ENCODE measurements around the gene DNAH8.

Gene DNAH8

DNA sequence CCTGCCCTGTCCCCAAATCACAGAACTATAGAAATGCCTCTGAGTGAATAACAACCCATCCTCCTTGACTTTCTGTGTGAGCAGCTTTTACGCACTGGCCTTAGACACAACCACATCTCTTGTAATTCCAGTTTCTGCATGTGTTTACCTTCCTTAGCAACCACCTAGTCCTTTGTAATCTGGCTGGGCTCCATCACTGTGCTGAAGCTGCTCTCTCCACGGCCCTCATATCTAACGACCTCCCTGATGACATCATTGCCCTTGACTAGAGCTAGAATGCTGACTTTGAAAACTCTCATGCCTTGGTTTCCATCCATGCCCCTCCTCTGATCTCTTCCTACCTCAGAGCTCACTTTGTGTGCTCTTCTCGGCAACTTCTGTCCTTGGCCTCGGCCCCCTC lies 303.0 kb downstream of the DNAH8 start:
- no peak for DNase-seq (ENCODE audit: low spot score)

DNA sequence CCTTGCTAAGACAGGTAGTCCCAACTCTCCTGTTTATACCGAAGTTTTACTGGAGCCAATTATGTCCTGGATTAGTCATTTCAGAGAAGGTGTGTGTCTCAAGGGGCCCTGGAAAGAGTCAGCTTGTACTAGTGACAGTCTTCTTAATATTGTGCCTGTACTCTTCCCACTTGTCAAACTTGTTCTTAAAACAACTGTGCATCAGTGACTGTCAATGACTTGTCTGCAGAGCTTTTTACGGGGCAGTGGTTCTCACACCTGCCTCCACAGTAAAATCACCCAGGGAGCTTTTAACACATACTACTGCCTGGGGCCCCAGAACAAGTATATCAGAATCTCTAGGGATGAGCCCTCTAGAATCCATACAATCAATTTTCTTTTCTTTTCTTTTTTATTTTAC lies 305.0 kb downstream of the DNAH8 start:
- no peak for DNase-seq (ENCODE audit: low spot score)

DNA sequence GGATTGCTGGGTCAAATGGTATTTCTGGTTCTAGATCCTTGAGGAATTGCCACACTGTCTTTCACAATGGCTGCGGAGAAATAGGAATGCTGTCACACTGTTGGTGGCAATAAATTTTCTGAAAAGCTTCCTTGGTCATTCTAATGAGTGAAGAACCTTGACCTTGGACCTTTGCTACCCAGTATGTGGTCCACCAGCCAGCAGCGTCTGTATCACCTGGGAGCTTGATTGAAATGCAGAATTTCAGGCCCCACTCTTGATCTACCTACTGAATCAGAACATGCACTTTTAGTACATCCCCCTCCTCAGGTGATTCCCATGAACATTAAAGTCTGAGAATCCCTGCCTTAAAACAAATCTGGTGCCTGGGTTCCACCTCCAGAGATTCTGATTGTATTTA lies 305.9 kb downstream of the DNAH8 start:
- no peak for DNase-seq (ENCODE audit: low spot score)

DNA sequence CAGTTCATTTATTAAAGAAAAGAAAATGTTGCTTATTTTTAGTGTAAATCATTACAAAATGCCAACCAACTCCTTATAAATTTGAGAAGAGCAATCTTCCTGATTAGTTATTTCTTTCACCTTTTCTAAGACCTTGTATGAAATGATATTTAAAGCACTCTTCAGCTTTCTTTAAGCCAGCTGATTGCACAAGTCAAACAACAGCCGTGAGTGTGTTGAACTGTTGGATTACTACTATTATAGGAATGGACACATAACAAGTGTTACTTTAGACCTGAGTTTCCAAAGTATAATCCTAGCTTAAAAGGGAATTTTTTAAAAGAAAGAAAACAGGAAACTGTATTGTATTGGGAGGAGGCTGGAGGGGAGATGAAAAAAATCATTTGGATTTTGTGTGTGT lies 306.7 kb downstream of the DNAH8 start:
- DNase-seq (ENCODE audit: low spot score), result no peak

DNA sequence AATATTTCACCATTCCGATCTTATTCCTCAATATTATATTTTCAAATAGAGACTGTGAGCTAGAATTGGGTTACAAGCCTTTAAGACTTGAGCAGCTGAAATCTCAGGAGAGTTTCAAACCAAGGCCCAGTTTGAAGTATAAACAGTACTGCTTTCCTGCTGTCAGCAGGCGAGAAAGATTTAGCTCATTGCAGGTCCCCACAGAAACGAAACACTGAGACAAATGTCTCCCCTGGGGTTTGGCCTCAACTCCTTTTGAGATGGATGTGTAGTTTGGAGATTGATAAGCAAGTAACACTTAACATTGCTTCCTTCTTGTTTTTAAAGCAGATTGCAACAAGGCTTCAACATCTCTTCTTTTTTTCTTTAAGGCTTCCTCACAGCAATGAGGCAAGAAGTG lies 311.1 kb downstream of the DNAH8 start:
- no peak for DNase-seq (ENCODE audit: low spot score)

DNA sequence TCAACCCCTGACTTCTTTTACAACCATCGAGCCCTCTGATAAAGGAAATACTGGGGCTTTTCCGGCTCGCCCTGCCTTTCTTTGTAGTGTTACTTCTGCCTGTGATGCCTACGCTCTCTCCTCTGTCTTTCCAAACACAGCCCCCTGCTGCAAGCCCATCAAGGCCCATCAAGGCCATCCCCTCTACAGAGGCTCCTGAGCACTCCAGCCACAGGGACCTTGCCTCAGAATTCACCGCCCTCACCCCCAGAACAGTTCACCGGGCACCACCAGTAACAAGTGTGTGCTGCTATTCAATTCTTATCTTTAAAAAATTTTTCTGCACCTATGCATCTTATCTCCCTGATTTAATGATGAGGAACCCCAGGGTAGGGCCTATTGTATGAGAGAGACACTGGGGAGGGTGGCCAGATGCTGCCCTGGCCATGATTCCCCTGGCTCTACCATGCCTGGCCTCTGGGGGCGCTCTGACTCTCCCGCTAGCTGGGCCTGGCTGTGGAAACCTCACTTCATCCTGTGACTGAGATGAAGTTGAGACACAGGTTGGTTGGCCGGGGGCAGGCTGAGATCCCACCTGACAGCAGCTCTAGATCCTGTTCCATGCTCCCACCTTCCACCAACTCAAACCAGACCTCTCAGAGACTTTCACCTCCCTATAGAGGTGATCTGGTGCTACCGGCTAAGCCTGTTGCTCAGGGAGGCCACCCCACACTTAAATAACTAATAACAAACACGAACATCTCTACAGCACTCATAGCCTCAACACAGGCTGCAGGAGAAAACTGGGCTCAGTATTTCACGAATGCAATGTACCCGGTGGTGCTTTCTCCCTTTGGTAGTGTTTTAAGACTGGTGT lies 314.3 kb downstream of the DNAH8 start:
- DNase-seq (ENCODE audit: low spot score), result peak; percentile 36

DNA sequence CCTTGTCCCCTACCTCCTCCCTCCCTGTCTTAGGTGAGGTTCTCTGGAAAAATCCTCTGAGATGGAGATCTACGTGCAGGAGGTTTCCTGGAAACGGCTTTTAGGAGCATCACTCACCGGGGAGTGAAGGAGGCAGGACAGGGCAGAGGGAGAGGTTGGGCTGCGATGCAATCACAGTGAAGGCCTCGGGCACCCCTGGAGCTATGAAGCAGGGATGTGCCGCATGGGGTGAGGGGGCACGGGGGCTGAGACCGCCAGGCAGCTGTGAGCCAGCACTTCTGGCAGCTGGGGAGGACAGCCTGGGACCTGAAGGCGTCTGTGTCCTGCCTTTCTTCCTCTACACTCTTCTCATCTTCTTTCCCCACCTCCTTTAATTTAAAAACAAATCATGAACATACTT lies 320.6 kb downstream of the DNAH8 start:
- no peak for DNase-seq (ENCODE audit: low spot score)

DNA sequence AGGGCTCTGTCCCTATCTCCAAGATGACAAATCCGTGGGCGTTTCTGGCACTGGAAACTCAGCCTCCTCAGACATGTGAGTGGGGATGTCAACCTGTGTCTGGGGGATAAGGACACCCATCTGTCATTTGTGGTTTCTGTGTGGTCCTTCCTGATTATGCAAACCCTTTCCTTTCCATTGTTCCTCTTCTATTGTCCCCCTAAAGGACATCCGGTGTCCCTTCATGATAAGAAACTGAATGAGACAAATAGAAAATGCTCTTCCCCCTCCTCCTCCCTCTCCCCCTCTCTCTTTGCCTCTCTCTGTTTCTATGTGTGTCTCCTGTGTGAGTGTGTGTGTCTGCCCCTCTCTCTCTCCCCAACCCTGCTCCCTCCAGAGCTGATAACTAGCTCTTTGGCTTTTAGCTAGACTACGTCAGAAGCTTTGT lies 322.0 kb downstream of the DNAH8 start:
- no peak for DNase-seq (ENCODE audit: low spot score)

DNA sequence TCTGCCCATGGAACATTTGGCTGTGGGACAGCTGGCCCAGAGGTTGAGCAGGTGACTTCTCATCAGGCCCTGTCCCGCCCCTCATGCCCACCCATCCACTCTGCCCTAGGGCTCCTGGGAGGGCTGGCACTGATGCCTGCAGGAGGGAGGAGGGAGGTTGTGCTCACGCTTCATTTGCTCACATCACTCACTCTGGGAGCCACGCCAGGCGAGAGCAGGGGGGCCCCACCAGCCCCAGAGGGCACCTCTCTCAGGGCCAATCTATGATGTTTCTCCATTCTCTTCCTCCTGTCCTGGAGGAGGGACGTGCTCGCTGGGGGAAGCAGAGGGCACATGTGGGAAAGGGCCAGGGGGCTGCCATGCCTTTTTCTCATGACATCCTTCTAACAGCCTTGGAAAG lies 322.6 kb downstream of the DNAH8 start:
- DNase-seq (ENCODE audit: low spot score), result no peak

DNA sequence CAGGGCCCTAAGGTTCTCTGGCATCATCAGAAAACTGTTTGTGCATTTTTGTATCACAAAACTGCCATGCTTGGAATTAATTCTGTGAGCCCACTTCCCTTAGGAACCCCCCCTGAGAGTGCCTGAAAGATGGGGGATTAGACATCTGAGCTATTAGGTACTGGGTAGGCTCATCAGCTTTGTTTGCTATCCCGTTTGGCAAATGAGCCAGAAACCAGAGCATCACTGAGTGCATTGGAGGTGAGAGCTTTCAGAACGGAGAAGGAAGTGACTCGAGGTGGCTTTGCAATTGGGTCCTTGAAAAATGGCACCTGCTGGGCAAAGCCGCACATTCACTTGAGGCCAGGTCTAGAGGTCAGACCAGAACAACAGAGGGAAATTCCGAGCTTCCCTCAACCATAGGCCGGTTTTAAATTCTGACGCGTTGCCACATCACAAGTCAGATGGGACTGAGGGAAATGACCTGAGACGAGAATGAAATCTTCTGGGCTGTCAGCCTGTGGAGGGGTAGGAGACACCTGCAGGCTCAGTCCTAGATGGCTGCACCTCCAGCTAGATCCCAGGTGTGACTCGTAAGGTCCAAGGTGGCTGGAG lies 325.1 kb downstream of the DNAH8 start:
- DNase-seq (ENCODE audit: low spot score), result no peak

DNA sequence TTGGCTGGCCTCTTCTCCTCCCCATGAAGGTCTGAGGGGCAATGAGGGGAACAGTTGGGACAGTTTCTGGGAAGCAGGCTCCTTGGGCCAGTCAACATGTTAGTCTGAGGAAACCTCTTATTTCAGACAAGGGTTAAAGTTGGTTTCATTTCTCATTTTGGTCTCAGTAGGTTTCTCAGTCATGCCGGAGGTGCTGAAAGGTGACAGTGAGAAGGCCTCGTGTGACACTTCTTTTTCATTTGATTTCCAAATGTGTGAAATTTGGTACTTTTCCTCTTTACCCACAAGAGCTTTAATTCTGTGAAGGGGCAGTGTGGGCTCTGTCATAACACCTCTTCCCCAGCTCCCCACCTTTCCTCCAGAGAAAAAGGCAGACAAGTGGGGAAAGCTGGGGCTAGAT lies 326.0 kb downstream of the DNAH8 start:
- no peak for DNase-seq (ENCODE audit: low spot score)

DNA sequence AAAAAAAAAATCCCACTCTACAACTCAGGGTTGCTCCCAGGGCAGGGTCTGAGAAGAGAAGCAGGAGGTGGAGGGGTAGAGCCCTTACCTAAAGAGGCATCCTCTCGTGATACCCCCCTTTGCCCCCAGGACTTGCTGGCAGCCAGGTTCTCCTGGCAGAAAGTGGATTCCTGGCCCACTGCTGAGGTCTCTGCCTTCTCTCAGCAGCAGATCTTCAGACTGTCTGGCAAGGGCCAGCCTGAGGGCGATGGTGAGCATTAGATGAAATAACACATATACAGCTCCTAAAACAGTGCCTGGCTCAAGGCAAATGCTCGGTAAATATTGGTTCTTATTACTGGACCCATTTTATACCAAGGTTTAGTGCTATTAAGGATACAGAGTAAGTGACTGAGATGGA lies 328.7 kb downstream of the DNAH8 start:
- DNase-seq (ENCODE audit: low spot score), result no peak

DNA sequence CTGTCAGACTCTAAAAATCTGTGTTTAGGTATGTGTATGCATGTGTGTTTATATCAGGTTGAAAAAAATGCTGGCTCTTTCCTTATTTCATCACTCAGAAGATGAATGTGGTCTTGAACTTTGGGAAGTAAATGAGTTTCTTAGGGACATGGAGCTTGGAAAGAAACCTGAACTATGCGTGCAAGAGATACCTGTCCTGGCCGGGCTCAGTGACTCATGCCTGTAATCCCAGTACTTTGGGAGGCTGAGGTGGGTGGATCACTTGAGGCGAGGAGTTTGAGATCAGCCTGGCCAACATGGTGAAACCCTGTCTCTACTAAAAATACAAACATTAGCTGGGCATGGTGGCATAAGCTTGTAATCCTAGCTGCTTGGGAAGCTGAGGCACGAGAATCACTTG lies 329.1 kb downstream of the DNAH8 start:
- DNase-seq (ENCODE audit: low spot score), result no peak

DNA sequence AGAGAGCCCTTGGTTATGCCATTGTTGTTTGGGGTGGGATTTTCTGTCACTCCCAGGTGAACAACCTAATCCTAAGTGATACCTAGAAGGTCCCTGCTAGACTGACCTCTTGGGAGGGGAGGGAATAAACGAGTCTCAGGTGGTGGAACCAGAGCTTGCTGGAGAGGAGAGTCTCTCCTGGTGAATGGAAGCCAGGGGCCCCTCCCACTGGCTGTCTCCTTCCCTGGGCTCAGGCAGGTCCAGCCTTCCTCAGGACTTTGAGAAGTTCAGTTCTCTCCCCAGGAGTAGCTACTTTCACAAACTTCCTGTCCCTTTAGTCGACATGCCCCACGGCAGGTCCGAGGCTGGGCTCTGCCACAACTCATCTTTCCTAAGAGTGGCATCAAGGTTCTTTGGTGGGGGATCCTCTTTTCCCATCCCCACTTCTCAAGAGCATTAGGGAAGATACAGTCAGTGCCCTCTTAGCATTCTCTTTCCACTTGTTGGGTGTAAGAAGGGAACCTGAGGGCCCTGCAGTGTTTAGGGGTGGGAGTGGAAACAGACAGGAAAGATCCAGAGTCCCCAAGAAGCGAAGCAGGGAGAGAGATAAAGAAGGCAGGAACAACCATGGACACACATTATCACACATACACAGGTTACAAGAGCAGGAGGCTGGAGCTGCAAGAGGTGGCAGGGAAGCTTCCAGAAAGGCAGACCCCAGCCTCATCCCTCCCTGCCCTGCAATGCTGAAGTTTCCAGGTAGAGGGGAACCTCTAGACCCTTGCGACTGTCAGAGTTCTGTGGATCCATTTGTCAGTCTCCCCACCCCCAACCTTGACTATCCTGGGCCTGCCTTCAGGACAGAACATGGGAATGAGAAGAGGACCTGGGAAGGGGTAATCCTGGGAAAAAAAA lies 332.6 kb downstream of the DNAH8 start:
- no peak for DNase-seq (ENCODE audit: low spot score)

DNA sequence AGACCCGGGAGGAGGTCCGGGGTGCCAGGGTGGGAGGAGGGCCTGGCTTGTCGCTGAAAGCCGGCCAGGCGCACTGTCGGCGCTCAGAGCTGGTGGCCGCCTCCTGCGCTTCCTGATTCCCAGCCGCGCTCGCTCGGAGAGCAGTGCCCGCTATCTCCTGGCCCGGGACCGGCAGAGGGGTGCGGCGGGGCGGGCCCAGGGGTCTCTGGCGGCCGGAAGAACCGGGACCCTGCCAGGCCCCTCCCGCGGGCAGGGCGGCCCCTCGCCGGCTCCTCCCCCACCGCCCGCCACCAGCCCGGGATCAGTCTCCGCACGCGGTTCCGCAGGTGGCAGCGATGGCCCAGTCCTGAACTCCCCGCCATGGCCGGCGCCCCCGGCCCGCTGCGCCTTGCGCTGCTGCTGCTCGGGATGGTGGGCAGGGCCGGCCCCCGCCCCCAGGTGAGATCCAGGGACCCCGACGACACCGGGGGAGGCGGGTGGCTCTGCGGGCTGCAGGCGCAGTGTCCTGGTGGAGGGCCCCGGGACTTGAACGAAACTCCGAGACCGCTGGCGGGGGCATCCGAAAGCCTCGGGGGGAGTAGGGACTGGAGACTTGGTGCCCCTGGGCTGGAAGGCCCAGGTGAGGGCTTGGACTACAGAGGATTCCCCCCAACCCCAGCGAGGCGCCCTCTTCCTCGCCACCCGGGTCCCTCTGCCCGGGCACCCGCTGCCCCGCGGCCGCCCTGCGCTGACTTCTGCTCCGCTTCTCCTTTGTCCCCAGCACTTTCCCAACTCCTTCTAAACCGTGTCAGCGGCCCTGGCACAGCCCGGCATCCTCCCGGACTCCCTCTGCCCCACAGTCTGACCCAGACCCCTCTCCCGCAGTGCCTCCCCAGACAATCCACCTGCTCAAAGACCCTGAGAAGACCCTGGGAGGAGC lies 333.6 kb downstream of the DNAH8 start, which contains the start of gene GLP1R:
GLP1R (plus strand) TSS at position 301 of the 919 bp plus-strand sequence; CDS start at position 361, 60 bp downstream.
- no peak for DNase-seq (ENCODE audit: low spot score)

DNA sequence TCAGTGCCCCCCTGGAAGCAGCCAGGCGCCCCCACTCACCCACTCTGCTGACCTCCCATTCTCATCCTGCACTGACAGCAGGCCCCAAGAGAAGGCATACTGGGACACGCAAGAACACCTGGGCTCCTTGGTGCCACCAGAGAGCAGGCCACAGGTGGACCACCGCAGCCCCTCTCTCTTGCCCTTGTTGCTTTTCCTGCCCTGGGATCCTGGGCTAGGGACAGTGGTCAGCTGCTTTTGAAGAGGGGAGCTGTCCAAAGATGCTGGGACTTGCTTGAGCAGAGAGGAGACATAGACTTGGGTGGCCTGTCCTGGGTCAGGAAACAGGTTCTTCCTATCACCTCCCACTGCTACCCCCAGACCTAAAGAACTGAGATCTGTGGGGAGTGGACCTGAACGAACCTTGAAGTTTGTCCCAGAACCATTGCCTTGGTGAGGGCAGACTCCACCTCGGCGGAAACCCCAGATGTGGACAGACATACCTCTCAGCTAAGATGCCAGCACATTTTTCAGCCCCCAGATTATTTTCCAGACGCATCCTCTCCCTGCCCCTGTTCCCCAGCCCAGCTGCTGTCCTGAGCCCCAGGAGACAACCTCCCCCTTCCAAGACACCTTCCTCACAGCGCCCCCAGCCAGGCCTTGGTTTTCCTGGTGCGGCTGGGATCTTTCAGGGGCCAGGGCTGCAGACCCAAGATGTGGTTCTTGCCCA lies 334.6 kb downstream of the DNAH8 start:
- DNase-seq (ENCODE audit: low spot score), result no peak

DNA sequence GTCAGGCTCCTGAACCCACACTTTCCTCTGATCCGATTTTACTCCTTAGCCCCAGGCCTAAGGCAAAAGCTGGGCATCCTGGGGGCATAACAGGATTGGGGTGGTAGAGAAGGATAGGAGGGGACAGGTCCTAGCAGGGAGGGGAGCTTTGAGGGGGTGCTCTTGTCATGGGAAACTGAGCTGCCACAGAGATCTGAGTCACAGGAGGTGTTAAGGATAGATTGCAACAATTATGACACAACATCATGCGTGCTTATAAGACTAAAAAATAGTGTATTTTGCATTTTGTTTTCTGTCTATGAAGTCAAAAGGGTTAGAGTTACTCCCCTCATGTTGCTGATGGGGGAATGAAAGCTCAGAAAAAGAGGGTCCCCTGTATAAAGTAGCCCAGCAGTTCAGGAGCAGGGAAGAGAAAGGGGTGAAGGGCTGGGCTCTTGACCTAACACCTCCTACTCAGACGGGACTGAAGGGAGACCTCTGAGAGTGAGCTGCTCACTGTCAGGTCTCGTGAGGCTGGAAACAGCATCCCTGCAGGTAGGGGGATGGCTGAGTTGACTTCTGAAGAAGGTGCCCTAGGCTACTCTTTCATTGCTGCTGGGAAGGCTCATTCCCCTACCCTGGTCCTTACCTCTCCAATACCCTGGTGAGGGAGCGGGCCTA lies 335.5 kb downstream of the DNAH8 start:
- DNase-seq (ENCODE audit: low spot score), result no peak

DNA sequence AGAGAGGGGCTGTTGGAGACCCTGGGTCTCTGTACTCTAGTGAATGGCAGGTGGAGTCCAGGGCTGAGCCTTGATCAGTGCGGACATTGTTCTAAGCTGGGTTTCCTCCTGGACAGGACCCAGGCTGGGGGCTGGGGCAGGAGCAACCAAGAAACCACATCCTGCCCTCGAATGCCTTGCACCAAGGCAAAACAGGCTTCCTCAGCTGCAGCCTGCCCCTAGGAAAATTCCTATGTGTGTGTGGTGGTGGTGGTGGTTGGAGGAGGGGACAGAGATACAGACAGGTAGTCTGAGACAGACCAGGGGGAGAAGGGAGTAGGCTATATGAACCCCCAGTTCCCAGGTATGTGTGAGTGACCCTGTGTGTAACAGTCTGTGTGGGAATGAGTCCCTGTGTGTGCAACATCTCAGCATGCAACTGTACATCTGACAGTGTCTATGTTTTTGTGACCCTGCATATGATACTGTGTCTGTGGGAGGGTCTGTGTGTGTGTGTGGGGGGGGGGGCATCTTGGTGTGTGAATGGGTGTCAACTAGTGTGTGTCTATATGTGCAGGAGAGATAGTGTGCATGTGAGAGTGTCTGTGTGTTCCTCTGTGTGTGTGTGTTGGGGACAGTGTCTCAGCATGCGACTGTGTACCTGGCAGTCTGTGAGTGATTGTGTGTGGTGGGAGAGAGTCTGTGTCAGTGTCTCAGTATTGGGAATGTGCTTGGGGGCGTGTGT lies 336.4 kb downstream of the DNAH8 start:
- no peak for DNase-seq (ENCODE audit: low spot score)

DNA sequence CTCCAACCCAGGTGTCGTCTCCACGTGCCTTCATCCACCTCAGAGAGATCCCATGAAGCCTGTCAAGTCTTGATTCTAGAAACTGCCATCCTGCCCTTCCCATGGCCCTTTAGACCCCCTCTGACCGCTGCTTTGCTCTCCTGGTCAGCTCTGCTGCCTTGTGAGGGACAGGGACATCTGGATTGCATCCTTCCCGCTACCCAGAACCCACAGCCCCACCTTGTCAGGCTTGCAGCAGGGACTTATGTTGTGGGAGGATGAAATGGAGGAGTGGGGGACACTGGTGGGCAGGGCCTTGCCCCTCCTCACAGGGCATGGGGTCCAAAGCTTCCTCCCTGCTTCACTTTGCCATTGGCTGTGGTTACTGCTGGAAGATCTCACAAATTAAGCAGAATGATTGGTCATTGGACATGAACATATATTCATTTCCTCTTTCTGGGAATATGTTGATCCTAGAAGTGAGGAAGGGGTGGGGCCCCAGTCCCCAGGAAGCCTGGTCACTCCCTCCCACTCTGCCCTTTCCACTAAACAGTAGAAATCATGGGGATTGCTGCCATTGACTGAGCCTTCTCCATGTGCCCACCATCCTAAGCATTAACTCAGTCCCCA lies 338.0 kb downstream of the DNAH8 start:
- no peak for DNase-seq (ENCODE audit: low spot score)
